ENCODE results near the gene ARG1.

DNA sequence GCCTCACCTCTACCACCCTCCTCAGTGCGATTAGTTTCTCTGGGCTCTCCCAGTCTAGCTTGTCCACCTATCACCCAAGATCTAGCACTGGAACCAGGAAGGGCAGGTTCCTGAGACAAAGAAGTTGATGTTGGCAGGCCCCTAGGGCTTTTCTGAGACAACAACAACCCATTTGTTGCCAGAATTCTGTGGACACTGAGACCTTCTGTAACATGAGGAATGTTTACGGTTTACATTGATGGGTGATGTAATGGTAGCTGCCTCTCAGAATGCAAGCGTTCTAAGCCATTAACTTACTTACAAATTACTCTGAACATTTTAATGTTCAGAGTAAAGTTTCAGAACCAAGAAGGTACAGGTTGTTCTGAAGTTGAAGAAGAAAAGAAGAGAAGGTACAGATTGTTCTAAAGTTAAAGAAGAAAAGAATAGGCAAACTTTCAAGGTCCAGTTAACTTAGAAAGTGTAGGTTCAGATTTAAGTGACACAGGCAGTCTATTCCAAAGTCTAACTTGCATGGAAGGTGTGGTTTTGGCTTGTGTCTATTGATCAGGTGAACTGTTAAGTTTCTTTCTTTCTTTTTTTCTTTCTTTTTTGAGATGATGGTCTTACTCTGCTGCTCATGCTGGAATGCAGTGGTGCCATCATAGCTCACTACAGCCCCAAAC is 58.7 kb downstream of the ARG1 start:
- TF ChIP-seq, protein P1, sequence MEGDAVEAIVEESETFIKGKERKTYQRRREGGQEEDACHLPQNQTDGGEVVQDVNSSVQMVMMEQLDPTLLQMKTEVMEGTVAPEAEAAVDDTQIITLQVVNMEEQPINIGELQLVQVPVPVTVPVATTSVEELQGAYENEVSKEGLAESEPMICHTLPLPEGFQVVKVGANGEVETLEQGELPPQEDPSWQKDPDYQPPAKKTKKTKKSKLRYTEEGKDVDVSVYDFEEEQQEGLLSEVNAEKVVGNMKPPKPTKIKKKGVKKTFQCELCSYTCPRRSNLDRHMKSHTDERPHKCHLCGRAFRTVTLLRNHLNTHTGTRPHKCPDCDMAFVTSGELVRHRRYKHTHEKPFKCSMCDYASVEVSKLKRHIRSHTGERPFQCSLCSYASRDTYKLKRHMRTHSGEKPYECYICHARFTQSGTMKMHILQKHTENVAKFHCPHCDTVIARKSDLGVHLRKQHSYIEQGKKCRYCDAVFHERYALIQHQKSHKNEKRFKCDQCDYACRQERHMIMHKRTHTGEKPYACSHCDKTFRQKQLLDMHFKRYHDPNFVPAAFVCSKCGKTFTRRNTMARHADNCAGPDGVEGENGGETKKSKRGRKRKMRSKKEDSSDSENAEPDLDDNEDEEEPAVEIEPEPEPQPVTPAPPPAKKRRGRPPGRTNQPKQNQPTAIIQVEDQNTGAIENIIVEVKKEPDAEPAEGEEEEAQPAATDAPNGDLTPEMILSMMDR (conservative IDR thresholded peaks at IDR 0.05): no peak
- no peak for TF ChIP-seq ZFX (IDR thresholded peaks at IDR 0.05)
